Head of caudate nucleus (tissue), 42 donors: ENCODE results near the gene HS3ST4.

Source experiments
- DNase-seq, 42 donors: peaks; one replicate each; pipeline versions ENCODE4 v3.0.0 to v3.0.0-alpha.2; 2020 to 2021; ENCODE audit warnings: mixed read lengths in 7 of 42
- intact Hi-C: fragments of 100-400 bp; cut with DNase I; formaldehyde crosslinking; loops from one replicate; pipeline ENCODE4 v1.15.0; 2022

HS3ST4 gene

DNA sequence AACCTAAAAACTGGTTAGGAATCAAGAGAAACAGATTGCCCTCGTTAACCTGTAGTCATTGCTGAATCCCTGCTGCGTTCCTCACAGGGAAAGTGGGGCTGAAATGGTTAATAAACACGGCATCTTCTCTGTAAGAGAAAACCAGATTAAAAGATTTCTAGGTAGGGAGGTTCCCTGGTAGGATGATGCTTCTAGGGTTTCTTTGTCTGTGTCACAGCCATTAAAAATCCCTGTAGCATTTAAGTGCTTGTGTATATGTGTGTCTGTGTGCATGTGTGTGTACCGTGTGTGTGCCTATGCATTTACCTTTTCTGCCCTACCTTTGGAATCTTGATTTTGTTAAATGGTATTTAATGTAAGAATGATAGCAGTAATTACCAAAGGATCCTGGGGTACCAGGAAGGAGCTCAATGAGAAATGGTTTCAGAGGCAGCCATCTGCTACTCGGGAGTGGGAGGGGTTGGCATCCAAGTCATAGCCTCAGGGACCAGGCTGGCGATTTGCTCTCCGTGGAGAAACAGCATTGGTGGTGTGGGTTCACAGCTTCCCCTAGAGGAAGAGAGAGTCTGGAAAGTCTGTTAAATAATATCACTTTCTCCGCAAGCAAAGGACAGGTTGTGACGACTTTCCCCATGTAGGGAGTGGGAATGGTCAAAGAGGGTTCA lies 177.1 kb downstream of the HS3ST4 start:
- intact Hi-C loops: no loop called here
- no peak for DNase-seq

DNA sequence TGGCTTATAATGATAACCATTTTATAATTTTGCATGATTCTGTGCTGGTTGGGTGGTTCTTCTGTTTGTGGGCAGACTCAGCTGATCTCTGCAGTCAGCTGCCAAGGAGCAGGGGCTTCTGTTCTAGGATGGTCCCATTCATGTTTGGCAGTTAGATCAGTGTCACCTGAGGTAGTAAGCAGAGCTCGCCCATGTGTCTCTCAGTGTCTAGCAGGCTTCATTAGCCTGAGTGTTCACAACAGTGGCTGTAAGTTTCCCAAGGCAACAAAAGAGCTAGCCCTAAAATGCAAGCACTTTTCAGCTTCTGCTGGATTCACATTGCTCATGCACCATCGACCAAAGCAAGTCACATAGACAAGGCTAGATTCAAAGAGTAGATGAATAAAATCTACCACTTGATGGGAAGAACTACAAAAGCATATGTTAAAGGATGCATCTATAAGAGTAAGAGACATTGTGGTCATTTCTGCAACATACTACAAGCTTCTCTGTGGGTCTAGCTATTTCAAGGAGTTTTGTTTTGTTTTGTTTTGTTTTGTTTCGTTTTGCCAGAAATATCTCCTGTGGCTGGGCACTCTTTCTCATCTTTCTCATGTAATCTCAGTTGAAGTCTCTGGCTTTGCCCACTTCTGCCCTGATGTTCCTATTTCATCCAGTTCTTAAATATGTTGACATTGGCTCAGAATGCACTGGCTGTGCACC lies 180.8 kb downstream of the HS3ST4 start:
- intact Hi-C loops: no loop called here
- DNase-seq: no peak

DNA sequence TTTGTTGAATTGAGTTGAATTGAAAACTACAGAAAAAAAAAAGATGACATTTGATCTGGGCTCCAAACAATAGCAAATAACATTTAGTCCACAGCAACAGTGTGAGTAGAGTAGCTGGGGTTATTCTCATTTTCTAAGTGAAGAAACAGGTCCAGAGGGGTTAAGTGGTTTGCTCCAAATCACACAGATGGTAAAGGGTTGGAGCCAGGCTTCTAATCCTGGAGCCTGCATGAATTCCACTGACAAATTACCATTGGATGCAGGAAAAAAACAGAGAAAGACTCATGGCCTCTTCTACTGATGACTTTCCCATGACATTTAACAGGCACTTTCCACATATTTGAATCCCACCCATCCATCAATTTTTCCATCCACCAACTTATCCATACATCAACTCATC lies 182.4 kb downstream of the HS3ST4 start:
- intact Hi-C loops: no loop called here
- DNase-seq: no peak

DNA sequence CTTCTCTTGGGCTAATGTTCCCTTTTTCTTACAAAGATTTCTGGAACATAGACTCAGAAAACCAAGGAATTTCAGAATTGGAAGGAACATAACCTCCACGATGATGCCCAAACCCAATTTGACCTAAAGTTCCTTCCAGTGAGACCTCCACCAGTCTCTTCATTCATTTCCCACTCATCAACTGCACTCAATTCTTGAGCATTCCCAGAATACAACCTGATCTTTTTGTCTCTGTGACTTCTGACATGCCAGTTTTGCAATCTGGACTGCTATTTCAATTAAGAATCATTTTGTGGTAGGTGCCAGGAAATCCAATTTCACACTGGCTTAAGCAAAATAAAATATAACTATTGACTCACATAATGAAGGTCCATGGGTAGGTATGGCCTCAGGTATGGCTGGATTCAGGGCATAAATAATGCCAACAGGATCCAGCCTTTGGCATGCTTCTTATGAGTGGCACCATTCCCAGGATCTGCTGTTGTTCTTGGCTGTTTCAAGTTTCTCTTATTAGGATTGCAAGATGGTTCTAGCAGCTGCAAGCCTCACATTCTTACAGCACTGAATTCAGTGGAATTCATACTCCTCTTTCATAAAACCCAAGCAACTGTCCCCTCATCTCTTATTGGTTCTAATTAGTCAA lies 184.3 kb downstream of the HS3ST4 start:
- DNase-seq: peak in 1 of 42 donors; percentile 8
- intact Hi-C loops: no loop called here

DNA sequence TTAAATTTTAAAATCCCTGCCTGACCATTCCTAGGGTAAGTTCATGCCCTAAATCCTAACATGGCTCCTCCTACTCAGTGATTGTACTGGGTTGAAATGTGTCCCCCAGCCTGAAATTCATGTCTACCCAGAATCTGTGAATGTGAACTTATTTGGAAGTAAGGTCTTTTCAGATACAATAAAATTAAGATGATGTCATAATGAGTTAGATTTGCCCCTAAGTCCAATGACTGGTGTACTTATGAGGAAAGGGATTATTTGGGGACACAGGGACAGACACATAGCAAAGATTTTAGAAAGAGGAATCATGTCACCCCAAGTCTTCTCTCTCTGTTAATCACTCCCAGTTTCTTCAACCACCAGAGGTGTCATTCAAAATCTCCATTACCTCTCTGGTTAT lies 185.3 kb downstream of the HS3ST4 start:
- DNase-seq: no peak
- intact Hi-C loops: no loop called here

DNA sequence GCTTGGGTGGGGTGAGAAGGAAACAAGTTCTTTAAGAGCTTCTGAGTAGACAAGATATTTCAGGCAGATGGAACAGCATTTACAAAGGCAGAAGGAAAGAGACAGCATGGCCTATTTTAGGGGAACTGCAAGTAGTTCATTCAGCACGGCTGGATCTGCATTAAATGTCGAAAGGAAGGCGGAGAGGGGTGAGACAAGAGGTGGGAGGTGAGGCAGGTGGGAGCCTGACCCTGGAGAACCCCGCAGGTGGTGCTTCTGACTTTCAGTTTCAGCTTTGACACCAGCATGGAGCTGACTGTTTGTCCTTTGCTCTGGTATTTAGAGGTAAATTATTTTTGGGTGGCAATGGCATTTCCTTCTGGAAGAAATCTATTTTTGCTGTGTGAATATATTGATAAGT lies 194.8 kb downstream of the HS3ST4 start:
- DNase-seq: peak in 12 of 42 donors; percentile 9 to 46 (median 26)
- intact Hi-C loops: no loop called here

DNA sequence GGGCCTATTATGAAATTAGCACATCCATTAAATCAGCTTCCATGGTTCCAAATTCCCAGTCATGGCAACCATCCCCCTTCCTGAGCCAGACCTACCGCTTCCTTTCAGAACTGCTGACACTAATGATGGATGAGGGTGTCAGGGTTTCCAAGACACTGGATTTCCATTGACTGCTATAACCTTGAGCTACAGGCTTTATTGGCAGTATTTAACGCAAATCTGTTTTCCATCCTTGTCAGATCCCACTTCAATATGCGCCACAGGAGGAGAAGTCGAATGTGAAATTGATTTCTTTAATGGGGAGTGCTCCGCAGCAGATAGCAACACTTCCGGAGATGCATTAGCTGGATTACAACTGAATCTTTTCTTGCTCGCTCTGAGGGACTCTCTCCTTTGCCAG lies 197.1 kb downstream of the HS3ST4 start:
- no peak for DNase-seq
- intact Hi-C loops: no loop called here

DNA sequence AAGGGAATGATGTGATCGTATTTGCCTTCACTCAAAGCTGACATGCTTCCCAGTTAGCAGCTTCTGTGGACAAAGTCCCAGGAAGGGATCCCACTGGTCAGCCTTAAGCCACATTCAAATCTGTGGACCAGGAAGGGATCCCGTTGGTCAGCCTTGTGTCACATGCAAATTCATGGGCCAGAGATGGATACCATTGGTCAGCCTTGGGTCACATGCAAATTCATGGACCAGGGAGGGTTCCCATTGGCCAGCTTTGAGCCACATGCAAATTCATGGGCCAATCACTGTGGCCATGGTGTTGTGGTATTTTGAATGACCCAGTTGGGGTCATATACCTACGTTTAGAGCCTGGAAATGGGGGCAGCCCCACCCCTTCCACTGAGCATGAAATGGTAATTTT lies 201.6 kb downstream of the HS3ST4 start:
- intact Hi-C loops: no loop called here

DNA sequence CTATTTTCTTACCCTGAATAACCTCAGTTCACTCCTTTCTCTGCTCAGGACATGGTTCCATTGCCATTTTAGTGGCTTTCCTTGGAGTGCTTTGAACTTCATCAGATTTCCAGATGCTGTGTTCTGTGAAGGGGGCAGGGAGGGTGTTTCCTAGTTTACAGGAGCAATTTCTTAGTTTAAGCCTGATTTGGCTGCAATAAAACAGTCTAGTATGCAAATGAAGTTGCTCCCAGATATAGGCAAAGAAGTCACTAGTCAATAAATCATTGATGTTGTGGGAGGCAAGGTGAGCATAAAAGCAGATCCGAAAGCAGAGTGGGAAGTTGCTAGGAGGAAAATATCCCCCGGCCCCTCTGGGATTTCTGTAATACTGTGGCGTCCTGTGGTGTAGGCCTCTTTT lies 202.3 kb downstream of the HS3ST4 start:
- no peak for DNase-seq
- intact Hi-C loops: no loop called here

More for the DNA sequence above, 201.6 kb downstream of the HS3ST4 start:
- no peak for DNase-seq

DNA sequence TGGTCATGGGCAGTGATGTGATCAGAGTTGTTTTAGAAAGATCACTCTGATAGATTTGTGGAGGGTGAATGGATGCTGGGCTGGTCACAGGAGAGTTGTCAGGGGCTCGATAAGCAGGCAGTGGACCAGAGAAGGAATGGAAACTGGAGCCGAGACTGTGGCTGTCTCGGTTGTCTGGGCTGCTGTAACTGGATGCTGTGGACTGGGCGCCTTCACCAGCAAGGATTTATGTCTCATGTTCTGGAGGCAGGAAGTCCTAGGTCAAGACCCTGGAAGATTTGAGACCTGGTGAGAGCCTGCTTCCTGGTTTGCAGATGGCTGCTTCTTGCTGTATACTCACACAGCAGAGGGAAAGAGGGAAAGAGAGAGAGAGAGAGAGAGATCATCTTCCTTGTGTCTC lies 203.6 kb downstream of the HS3ST4 start:
- intact Hi-C loops: no loop called here
- DNase-seq: no peak

DNA sequence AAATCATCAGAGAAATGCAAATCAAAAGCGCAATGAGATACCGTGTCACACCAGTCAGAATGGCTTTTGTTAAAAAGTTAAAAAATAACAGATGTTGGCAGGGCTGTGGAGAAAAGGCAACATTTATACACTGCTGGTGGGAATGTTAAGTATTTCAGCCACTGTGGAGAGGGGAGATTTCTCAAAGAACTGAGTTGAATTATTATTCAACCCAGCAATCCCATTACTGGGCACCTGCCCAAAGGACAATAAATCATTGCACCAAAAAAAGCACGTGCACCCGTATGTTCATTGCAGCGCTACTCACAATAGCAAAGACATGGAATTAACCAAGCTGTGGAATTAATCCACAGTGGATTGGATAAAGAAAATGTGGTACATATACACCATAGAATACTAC lies 204.7 kb downstream of the HS3ST4 start:
- DNase-seq: no peak
- intact Hi-C loops: no loop called here

DNA sequence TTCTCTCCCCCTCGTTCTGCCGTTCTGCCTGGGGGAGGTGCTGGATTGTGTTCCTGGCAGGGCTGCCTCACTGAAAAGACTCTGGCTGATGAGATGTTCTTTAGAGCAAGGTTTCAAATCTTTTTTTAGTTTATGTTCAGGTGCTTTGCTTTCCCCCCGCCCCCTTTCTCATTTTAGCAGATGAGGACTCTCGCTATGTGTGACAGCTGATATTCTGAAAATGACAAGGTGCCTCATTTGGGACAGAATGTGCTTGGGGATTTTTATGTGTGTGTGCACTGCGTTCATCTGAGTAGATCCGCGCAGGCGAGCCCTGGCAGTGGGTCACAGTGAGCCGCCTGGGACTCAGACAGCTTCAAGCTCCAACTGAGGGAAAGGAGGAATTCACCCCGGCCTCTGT lies 205.9 kb downstream of the HS3ST4 start:
- intact Hi-C loops: no loop called here
- peak in 41 of 42 donors; percentile 4 to 79 (median 47) for DNase-seq

DNA sequence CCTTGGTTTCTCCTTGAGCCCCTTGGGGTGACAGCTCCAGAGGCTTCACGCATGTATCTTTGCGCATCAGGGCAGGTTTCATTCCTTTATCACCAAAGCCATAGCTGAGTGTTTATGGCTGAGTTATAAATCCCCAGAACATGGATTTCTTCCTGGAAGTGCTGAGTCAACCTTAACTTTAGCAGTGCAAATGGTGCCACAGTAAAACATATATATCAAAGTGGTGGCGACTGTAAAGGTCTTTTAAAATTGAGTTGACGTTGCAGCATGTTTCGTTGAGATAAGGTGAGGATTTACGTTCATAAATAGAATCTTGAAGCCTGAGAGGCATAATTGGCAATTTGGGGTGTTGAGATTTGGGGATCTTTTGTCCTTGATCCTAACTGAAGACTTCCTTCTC lies 214.1 kb downstream of the HS3ST4 start:
- intact Hi-C loops: no loop called here
- no peak for DNase-seq

DNA sequence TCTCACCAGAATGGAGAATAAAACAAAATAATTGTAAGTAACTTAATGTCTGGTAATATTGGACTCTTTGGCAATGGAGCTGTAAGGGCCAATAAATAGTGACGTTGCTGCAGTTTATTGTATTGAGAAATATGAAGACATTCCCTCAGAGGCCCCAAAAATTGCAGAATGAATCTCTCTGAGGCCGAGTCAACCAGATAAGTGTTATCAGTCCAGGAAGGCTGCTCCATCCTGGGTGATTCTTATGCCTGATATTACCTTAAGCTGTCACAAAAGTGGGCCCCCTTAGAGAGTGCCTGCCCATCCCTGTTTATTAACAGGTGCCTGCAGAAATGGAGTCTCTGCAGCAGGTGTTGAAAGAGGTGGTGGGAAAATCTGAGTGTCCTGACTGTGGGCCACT lies 219.2 kb downstream of the HS3ST4 start:
- DNase-seq: no peak
- intact Hi-C loops: no loop called here

DNA sequence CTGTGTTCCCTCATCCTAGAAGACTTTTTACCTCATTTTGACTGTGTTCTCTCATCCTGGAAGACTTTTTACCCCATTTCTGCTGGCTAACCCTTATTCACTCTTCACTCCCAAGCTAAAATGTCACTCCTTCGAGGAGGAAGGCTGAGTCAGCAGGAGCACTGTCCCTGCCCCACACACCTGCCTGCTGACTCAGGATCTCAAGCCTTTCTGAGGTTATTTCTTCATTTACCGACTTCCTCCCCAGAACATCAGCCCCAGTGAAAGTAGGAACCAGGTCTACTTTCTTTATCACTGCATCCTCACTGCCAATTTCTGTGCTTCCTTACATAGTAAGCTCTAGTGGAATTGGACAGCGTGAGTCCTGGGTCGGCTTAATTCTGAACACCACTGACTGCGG lies 220.6 kb downstream of the HS3ST4 start:
- peak in 9 of 42 donors; percentile 3 to 45 (median 20) for DNase-seq
- intact Hi-C loops: no loop called here

DNA sequence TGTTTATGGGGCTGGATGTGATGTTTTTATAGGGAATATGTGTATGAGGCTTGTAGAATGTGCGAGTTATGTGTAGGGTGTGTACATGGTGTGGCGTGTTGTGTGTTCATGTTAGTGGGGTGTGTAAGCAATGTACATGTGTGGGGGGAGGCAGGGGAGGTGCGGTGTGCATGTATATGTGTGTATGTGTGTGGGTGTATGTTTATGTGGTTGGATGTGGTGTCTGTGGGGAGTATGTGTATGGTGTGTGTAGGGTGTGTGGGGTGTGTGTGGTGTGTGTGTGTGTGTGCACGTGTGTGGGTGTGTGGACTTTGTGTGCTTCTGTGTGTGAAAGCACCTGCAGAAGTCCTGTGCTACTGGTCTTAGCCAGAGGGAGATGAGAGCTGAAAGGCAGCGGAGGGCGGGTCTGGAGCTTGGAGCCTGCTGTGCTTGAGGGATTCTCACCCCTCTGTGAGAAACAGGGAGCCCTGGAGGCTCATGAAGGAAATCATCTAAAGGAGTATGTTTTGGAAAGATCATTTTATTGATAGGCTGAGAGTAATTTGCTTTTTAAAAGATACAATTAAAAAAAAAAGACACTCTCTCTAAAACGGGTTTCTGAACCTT lies 222.7 kb downstream of the HS3ST4 start:
- intact Hi-C loops: no loop called here
- no peak for DNase-seq

DNA sequence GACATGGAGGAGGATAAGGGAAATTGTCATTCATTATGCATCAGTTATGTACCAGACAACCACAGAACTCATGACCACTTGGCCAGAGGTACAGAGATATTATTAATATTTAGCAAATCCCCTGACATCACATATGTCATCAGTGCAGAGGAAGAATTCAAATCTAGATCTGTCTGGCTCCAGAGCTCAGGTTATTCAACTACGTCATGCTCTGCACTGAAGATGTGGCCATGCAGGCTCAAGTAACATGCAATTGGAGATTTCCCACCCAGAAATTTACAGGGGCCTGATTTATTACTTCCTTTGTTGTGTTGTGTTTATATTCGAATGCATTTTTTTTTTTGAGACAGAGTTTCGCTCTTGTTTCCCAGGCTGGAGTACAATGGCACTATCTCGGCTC lies 224.3 kb downstream of the HS3ST4 start:
- intact Hi-C loops: no loop called here

DNA sequence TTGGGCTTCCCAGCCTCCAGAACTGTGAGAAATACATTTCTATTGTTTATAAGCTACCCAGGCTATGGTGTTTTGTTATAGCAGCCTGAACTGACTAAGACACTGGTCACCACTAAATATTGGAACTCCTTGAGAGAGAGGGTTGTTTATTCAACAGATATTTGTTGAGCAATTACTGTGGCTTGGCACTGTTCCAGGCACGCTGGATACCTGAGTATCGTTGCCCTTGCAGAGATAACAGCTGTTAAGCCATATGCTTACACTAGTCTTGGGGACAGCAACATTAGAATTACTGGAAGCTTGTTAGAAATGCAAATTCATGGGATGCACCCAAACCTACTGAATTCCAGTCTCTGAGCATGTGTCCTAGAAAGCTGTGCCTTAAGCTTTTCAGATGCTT lies 230.7 kb downstream of the HS3ST4 start:
- no peak for DNase-seq
- intact Hi-C loops: no loop called here

More for the DNA sequence above, 224.3 kb downstream of the HS3ST4 start:
- DNase-seq: no peak

DNA sequence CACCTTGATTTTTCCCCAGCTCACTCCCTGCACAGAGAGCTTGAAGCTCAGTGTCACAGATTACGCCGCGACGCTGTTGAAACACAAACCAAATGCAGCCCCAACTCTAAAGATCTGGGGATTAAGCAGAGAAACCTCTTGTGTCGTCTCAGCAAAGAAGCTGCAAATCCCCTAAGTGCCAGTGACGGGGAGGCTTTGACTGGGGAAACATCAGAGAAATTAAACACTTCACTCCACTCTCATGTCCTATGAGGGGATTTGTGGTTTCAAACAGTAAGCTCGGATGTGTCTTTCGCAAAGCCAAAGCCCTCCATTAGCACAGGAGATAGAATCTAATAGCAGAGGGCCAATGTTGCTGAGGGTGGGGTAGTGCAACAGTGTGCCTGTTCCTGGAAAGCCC lies 233.7 kb downstream of the HS3ST4 start:
- DNase-seq: peak in 1 of 42 donors; percentile 5
- intact Hi-C loops: no loop called here

DNA sequence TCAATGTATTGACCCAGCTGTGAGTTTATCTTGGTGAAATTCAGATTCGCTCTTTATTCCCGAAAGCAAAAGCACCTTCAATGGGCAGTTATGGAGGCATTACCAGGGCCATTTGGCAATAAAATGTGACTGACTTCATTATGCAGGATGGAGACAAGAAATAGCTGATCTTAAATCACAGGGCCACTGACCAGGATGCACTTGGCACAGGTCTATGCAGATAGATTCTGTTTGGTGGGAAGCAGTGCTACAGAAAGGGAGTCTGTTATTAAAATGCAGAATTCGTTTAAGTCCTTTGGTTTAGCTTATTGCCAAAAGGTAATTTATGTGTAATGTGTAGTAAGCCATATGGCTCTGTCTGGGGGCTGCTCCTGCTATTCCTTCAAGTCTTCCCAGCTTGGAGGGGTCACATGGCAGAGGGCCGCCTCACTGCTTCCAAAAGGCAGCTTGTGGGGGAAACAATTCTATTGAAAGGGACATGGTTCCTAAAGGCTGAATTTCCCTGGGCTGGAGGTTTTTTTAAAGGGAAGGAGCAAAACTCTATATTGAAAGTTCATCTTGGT lies 239.8 kb downstream of the HS3ST4 start:
- no peak for DNase-seq
- intact Hi-C loops: no loop called here
